T-cell (primary cell): Measurements from ENCODE around the gene IRF2BP2. TPM values are rescaled to one million over a fixed set of nuclear protein-coding genes. Genes with fewer than 3 reads are reported as not detected.

Experiments
- ATAC-seq, 4 experiments: fragments of 200-7000 bp in 3 of 4; fragments of 150-1000 bp in 1 of 4; cut with Tn5 transposase; replicated peaks in 1 of 4; 1 replicate in 3 of 4; 2 replicates in 1 of 4; pipeline ENCODE4 v1.10.0; 2021; ENCODE audit warnings: moderate library complexity in 3 of 4, mild to moderate bottlenecking in 2 of 4, moderate number of reproducible peaks in 1 of 4
- CTCF ChIA-PET, 2 donors: fragments of 300-600 bp; sonication (Branson Sonifier 250); formaldehyde crosslinking; loops; one replicate each; lab custom pipeline; 2022; ENCODE audit warnings: antibody characterized with exemption in 2 of 2; lab: Charles Lee
- POLR2A ChIA-PET, 2 donors: fragments of 300-600 bp; sonication (Branson Sonifier 250); formaldehyde crosslinking; loops; one replicate each; lab custom pipeline; 2022; ENCODE audit warnings: antibody characterized with exemption in 2 of 2; lab: Charles Lee
- DNase-seq, 35 experiments: peaks; one replicate each; pipeline versions ENCODE4 v3.0.0 to v3.0.0-alpha.2; 2013 to 2023
- H3K27ac ChIP-seq: one replicate; pipeline ENCODE4 v1.5.1; 2013; ENCODE audit warnings: low read length
- H3K27me3 ChIP-seq, 2 experiments: replicated peaks in 1 of 2; 1 replicate in 1 of 2; 2 replicates in 1 of 2; pipeline versions ENCODE4 v1.6.1 to v1.7.0; 2013; ENCODE audit warnings: low read length in 1 of 2, mixed read lengths in 1 of 2; ENCODE audit not compliant: control insufficient read depth in 2 of 2, insufficient read depth in 2 of 2; ENCODE audit errors: extremely low read depth in 1 of 2
- H3K36me3 ChIP-seq, 2 donors: 1 replicate in 1 of 2; 2 replicates in 1 of 2; pipeline versions ENCODE4 v1.6.1 to v1.7.0; 2013; ENCODE audit warnings: low read length in 1 of 2; ENCODE audit not compliant: control insufficient read depth in 2 of 2, insufficient read depth in 1 of 2; ENCODE audit errors: extremely low read depth in 1 of 2
- H3K4me1 ChIP-seq, 2 experiments: 1 replicate in 1 of 2; 2 replicates in 1 of 2; pipeline versions ENCODE4 v1.6.1 to v1.7.0; 2013; ENCODE audit warnings: low read length in 2 of 2, mixed read lengths in 1 of 2; ENCODE audit not compliant: insufficient read depth in 2 of 2, control insufficient read depth in 1 of 2; ENCODE audit errors: extremely low read depth in 1 of 2
- H3K4me3 ChIP-seq, 2 donors: 1 replicate in 1 of 2; 2 replicates in 1 of 2; pipeline versions ENCODE4 v1.5.1 to v1.7.0; 2013; ENCODE audit warnings: mild to moderate bottlenecking in 2 of 2, low read length in 1 of 2, moderate library complexity in 1 of 2; ENCODE audit not compliant: control insufficient read depth in 1 of 2; ENCODE audit errors: extremely low read depth in 1 of 2
- H3K9me3 ChIP-seq: 2 replicates; pipeline ENCODE4 v1.7.0; 2013
- H3K27ac Mint-ChIP-seq, 2 donors: one replicate each; pipeline ENCODE4 v1.8.0; 2020 to 2021; ENCODE audit warnings: mild to moderate bottlenecking in 2 of 2, mixed read lengths in 2 of 2
- H3K27me3 Mint-ChIP-seq, 2 donors: one replicate each; pipeline ENCODE4 v1.8.0; 2021 to 2022; ENCODE audit warnings: mixed read lengths in 2 of 2
- H3K36me3 Mint-ChIP-seq: one replicate; pipeline ENCODE4 v1.8.0; 2021; ENCODE audit warnings: mixed read lengths
- H3K4me1 Mint-ChIP-seq, 3 donors: one replicate each; pipeline ENCODE4 v1.8.0; 2020 to 2022; ENCODE audit warnings: mixed read lengths in 3 of 3, mild to moderate bottlenecking in 1 of 3
- H3K4me3 Mint-ChIP-seq, 3 donors: one replicate each; pipeline ENCODE4 v1.8.0; 2020 to 2022; ENCODE audit warnings: mild to moderate bottlenecking in 3 of 3, mixed read lengths in 3 of 3, moderate library complexity in 3 of 3
- H3K9me3 Mint-ChIP-seq, 3 donors: one replicate each; pipeline ENCODE4 v1.8.0; 2020 to 2022; ENCODE audit warnings: mixed read lengths in 3 of 3
- WGBS: methylation state at CpG from one replicate; pipeline ENCODE4 v1.1.5; 2013; ENCODE audit warnings: missing lambda C conversion rate; ENCODE audit not compliant: insufficient coverage; 5-methylcytosine and 5-hydroxymethylcytosine counted together
- total RNA-seq, 35 experiments: library from RNA in 6 of 35; stranded (reverse) in 6 of 35; fragments of 120-200 nt in 1 of 35; gene quantifications; one replicate each; pipeline versions ENCODE4 v1.2.1 to v1.2.4 and lab custom pipeline; 2013 to 2026

IRF2BP2 gene
- total RNA-seq (100 to 1,000 TPM; 141 to 406 (median 163) TPM), total RNA-seq (lab: John Stamatoyannopoulos, UW) (105 to 925 (median 318) reads per million in 29 experiments)
- 95.6 TPM for total RNA-seq (2013)

GRCh38 chr1:234610061-234610665 lies at the start of gene IRF2BP2:
Gene IRF2BP2 (minus strand): TSS chr1:234610178. CDS start chr1:234609494, 684 bp downstream.
- Histone ChIP-seq H3K27me3 (no peaks in the 10 kb centered on the region), H3K4me3 (peak within 1 kb of the TSS; percentile 82 to 84), H3K4me1 (peaks cover 41 to 46% of the 10 kb centered on the region in 2 experiments), H3K9me3 (no peaks in the 10 kb centered on the region), H3K36me3 (peaks cover 0 to 14% of the 10 kb centered on the region in 2 donors), H3K27ac (peak within 1 kb of the TSS; percentile 98)
- under 1% methylated on average over 55 of the region's 62 CpGs for WGBS
- no peaks in the 10 kb centered on the region for H3K27me3 Mint-ChIP-seq
- ChIA-PET POLR2A (interaction anchor here (0.6 to 5.8 kb wide), 8 partner anchors 9 to 369 kb away, joined by 3 to 150 read pairs (median 4); no protein-coding TSS in a partner anchor), CTCF (interaction anchor here in 1 of 2 donors (0.5 to 5.3 kb wide), 3 partner anchors 11 to 368 kb away, joined by 3 to 55 read pairs (median 4); no protein-coding TSS in a partner anchor)
- DNase-seq (peak; percentile 65 to 93 (median 80)), ATAC-seq (peak; percentile 12 to 30 (median 17))
- peak within 1 kb of the TSS; percentile 84 to 94 (median 87) for H3K4me3 Mint-ChIP-seq
- peak within 1 kb of the TSS; percentile 93 to 96 for H3K27ac Mint-ChIP-seq
- H3K4me1 Mint-ChIP-seq, result peaks cover 50 to 62% (median 52%) of the 10 kb centered on the region in 3 donors
- peaks cover 25% of the 10 kb centered on the region for H3K36me3 Mint-ChIP-seq
- no peaks in the 10 kb centered on the region for H3K9me3 Mint-ChIP-seq

GRCh38 chr1:234659538-234659937 lies 49.6 kb upstream of the IRF2BP2 start:
- Histone ChIP-seq H3K4me1 (no peaks in the 10 kb centered on the region), H3K4me3 (no peak overlapping the region), H3K27me3 (no peaks in the 10 kb centered on the region), H3K9me3 (no peaks in the 10 kb centered on the region), H3K36me3 (no peaks in the 10 kb centered on the region), H3K27ac (no peak overlapping the region)
- Mint-ChIP-seq H3K4me3 (no peak overlapping the region), H3K4me1 (peaks cover 3 to 8% (median 4%) of the 10 kb centered on the region in 3 donors), H3K9me3 (no peaks in the 10 kb centered on the region), H3K27me3 (no peaks in the 10 kb centered on the region), H3K27ac (no peak overlapping the region), H3K36me3 (no peaks in the 10 kb centered on the region)
- DNase-seq (no peak), ATAC-seq (no peak)
- ChIA-PET POLR2A (no interaction called here), CTCF (interaction anchor here in 1 of 2 donors (0.6 kb wide), 1 partner anchor 756 kb away, joined by 3 read pairs; no protein-coding TSS in a partner anchor)
- WGBS, result 94% methylated on average over 2 of the region's 9 CpGs

- no peaks in the 10 kb centered on the region for H3K9me3 ChIP-seq
- H3K27me3 ChIP-seq, result no peaks in the 10 kb centered on the region
- H3K9me3 Mint-ChIP-seq, result no peaks in the 10 kb centered on the region
- H3K4me3 ChIP-seq, result no peak overlapping the region
- DNase-seq (no peak), ATAC-seq (no peak)
- H3K4me1 ChIP-seq, result no peaks in the 10 kb centered on the region
- no peak overlapping the region for H3K27ac ChIP-seq
- peaks cover 3 to 8% (median 4%) of the 10 kb centered on the region in 3 donors for H3K4me1 Mint-ChIP-seq
- no peaks in the 10 kb centered on the region for H3K36me3 Mint-ChIP-seq
- no peak overlapping the region for H3K27ac Mint-ChIP-seq
- CTCF ChIA-PET, result no interaction called here
- POLR2A ChIA-PET, result no interaction called here
- 86% methylated on average over 3 of the region's 3 CpGs for WGBS
- no peaks in the 10 kb centered on the region for H3K36me3 ChIP-seq
- no peaks in the 10 kb centered on the region for H3K27me3 Mint-ChIP-seq
- H3K4me3 Mint-ChIP-seq, result no peak overlapping the region
Observed at GRCh38 chr1:234658138-234658537, 48.2 kb upstream of the IRF2BP2 start.

GRCh38 chr1:234656944-234657654 lies 47.1 kb upstream of the IRF2BP2 start:
- no peaks in the 10 kb centered on the region for H3K4me1 ChIP-seq
- CTCF ChIA-PET, result no interaction called here
- DNase-seq, result peak in 1 of 35 experiments; percentile 11
- Mint-ChIP-seq H3K36me3 (no peaks in the 10 kb centered on the region), H3K9me3 (no peaks in the 10 kb centered on the region), H3K27ac (no peak overlapping the region), H3K4me1 (peaks cover 3 to 8% (median 4%) of the 10 kb centered on the region in 3 donors), H3K4me3 (no peak overlapping the region), H3K27me3 (no peaks in the 10 kb centered on the region)
- H3K4me3 ChIP-seq, result no peak overlapping the region
- POLR2A ChIA-PET, result no interaction called here
- H3K27me3 ChIP-seq, result no peaks in the 10 kb centered on the region
- no peak overlapping the region for H3K27ac ChIP-seq
- 87% methylated on average over 7 of the region's 12 CpGs for WGBS
- ATAC-seq, result peak in 1 of 4 experiments; percentile 30
- H3K9me3 ChIP-seq, result no peaks in the 10 kb centered on the region
- H3K36me3 ChIP-seq, result no peaks in the 10 kb centered on the region

GRCh38 chr1:234656070-234656895 lies 46.3 kb upstream of the IRF2BP2 start:
- ATAC-seq, result no peak
- 97% methylated on average over 7 of the region's 17 CpGs for WGBS
- H3K4me1 ChIP-seq, result no peaks in the 10 kb centered on the region
- Mint-ChIP-seq H3K4me1 (peaks cover 3 to 8% (median 4%) of the 10 kb centered on the region in 3 donors), H3K36me3 (no peaks in the 10 kb centered on the region), H3K4me3 (no peak overlapping the region), H3K9me3 (no peaks in the 10 kb centered on the region), H3K27me3 (no peaks in the 10 kb centered on the region), H3K27ac (no peak overlapping the region)
- ChIA-PET CTCF (no interaction called here), POLR2A (no interaction called here)
- H3K4me3 ChIP-seq, result no peak overlapping the region
- no peak for DNase-seq
- H3K36me3 ChIP-seq, result no peaks in the 10 kb centered on the region
- no peaks in the 10 kb centered on the region for H3K27me3 ChIP-seq
- H3K27ac ChIP-seq, result no peak overlapping the region
- H3K9me3 ChIP-seq, result no peaks in the 10 kb centered on the region
